Esophagus muscularis mucosa (tissue), 3 donors: ENCODE results near the gene TMEM259.

ENCODE experiments used
- POLR2A ChIP-seq: fragments of 450-650 bp; IDR thresholded peaks from one replicate; pipeline ENCODE4 v1.6.1; 2017; ENCODE audit warnings: antibody characterized with exemption, moderate library complexity, mild to moderate bottlenecking, low read depth
- POLR2AphosphoS5 ChIP-seq, 2 donors: sonication (generic); formaldehyde crosslinking; IDR thresholded peaks; one replicate each; pipeline ENCODE4 v1.6.1; 2017; ENCODE audit warnings: antibody characterized with exemption in 2 of 2
- TF ChIP-seq, protein P1 (sequence below), 3 experiments: fragments of 200-600 bp in 2 of 3; fragments of 450-650 bp in 1 of 3; sonication (generic) in 2 of 3; IDR thresholded peaks; one replicate each; pipeline ENCODE4 v1.5.1; 2017 to 2019; ENCODE audit warnings: antibody characterized with exemption in 3 of 3, mild to moderate bottlenecking in 2 of 3, moderate library complexity in 1 of 3

DNA sequence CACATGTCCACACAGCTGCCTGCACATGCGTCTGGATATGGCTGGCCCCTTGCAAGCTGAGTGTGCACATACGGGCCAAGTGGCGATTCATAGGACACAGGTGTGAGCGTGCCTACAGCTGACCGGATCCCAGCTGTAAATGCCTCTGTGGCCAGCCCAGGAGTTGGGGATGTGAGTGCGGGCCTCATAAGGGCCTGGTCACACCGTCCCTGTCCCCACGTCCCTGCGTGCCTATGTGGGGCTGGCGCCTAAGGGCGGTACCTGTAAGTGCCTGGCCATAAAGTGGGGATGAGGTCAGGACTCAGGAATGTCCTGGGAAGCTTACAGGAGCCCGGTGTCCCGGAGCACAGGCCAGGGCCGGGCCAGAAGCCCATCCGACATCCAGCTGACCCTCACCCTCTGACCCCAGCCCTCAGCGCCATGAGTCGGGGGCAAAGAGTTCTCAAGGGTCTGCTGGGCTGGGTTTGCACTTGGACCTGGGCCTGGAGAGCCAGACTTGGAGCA is 44.7 kb upstream of the TMEM259 start:
- TF ChIP-seq, protein P1, sequence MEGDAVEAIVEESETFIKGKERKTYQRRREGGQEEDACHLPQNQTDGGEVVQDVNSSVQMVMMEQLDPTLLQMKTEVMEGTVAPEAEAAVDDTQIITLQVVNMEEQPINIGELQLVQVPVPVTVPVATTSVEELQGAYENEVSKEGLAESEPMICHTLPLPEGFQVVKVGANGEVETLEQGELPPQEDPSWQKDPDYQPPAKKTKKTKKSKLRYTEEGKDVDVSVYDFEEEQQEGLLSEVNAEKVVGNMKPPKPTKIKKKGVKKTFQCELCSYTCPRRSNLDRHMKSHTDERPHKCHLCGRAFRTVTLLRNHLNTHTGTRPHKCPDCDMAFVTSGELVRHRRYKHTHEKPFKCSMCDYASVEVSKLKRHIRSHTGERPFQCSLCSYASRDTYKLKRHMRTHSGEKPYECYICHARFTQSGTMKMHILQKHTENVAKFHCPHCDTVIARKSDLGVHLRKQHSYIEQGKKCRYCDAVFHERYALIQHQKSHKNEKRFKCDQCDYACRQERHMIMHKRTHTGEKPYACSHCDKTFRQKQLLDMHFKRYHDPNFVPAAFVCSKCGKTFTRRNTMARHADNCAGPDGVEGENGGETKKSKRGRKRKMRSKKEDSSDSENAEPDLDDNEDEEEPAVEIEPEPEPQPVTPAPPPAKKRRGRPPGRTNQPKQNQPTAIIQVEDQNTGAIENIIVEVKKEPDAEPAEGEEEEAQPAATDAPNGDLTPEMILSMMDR (IDR thresholded peaks at IDR 0.05): no peak
- TF ChIP-seq POLR2AphosphoS5 (IDR thresholded peaks at IDR 0.05): no peak
- TF ChIP-seq POLR2A: no peak
